ENCODE results near the gene FXYD5. TPM values are rescaled to one million over a fixed set of nuclear protein-coding genes. Genes with fewer than 3 reads are reported as not detected.
A peak's percentile ranks its signal among the peaks of the same experiment; 100 is the strongest.
"Not testable (repeated sequence)": the region's sequence is repeated elsewhere in the genome, so short reads cannot be mapped to it uniquely, and the experiment has no call there.

The FXYD5 gene
- total RNA-seq, 1 experiment from 2014 or later = 209 TPM

GRCh38 chr19:35119578-35120155, 34.9 kb upstream of the FXYD5 start:
- DNase-seq (ENCODE audit: low spot score) = no peak

DNA sequence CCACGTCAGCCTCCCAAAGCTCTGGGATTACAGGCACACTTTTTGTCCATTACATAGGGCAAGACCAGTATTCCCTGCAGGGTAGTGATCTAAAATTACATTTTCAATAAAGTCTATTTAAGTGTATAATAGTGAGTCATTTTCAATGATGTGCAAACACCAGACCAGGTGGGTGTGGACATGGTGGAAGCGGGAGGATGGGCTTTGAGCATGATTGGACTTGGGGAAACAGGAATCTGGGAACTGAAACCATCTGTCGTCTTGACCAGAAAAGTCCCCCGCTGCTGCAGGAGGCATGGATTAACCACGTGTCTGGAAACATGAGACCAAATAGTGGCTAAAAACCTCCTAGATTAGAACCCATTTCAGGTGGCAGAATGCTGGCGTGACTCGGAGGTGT, 34.0 kb upstream of the FXYD5 start:
- DNase-seq (ENCODE audit: low spot score) = peak; percentile 87

DNA sequence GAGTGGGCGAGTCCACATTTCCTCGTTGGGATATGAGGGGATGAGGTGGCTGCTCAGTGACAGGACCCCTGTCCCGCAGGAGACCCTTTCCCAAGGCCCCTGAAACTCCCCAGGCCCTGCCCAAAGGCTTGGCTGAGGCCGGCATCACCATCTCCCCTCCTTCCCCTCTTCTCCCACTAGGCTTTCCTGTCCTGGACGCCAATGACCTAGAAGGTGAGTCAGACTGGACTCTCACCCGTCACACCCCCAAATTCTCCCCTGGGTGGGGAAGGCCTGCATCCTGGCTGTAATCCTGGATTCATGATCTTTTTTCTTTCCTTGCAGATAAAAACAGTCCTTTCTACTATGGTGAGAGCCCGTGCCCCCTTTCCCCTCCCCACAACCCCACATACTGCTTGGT, 33.6 kb upstream of the FXYD5 start:
- no peak for DNase-seq (ENCODE audit: low spot score)

DNA sequence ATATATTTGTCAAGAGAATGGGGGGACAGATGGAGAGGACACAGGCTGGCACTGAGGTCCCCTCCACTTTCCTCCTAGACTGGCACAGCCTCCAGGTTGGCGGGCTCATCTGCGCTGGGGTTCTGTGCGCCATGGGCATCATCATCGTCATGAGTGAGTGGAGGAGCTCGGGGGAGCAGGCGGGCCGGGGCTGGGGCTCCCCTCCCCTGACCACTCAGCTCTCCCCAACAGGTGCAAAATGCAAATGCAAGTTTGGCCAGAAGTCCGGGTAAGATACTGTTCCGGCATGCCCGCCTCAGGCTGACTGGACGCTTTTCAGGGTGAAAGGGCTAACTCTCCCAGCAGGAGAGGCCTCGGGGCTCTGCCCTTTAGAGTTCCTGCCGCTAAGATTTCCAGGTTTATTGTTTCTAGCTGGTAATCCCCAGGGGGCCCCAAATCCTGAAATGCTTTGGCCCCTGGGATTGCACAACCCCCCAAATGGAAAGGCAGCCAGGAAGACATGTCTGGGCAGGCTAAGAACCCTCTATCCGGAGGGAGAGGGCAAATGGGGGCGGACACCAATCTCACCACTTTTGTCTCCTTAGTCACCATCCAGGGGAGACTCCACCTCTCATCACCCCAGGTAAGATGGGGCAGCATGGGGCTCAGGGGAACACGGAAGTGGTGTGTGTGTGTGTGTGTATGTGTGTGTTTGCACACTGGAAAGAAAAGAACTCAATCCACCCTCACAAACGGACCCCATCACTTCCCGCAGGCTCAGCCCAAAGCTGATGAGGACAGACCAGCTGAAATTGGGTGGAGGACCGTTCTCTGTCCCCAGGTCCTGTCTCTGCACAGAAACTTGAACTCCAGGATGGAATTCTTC, 31.6 kb upstream of the FXYD5 start:
- DNase-seq (ENCODE audit: low spot score) = no peak

- peak; percentile 61 for DNase-seq (ENCODE audit: low spot score)
Observed at GRCh38 chr19:35123573-35123972, 31.0 kb upstream of the FXYD5 start.

DNA sequence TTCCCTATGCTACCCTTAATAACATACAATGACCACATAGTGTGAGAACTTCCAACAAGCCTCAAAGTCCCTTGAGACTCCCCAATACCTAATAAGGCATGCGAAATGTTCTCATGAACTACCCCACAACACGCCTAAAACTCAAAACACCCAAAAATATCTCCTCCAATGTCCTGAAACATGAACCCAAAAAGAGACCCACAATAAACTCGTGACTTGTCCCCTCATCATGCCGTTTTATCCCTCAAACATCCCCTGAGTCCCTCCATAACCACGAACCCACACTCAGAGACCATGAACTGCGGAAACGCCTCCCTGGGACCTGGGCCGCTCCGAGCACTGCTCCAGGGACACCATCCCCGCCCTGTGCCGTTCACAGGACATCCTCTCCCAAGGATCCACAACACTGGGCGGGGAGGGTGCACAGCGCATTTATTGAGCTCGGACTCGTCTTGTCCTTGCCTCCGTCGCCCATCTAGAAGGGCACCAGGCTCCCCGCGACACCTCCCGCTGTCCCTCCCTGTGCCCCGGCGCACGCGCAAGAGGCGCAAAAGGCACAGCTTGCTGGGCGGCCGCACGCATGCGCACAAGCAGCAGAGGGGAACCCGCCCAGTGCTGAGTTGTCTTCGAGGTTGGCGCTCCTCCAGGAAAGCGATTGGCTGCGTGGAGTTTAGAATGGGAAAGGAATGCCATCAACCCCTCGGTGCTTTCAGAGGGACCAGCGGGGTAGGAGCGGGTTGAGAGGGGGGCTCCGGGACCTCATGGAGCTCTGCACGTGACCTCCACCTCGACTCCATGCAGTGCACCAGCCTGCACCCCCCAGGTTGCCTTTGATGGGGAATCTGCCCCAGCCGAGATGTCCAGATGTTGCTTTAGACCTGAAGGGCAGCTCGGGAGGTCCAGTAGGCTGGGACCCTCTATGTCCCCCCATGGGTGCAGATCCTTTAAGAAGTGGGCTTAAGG, 30.2 kb upstream of the FXYD5 start:
- DNase-seq (ENCODE audit: low spot score) = peak; percentile 98

- no peak for DNase-seq (ENCODE audit: low spot score)
Observed at GRCh38 chr19:35125270-35125717, 29.2 kb upstream of the FXYD5 start.

DNA sequence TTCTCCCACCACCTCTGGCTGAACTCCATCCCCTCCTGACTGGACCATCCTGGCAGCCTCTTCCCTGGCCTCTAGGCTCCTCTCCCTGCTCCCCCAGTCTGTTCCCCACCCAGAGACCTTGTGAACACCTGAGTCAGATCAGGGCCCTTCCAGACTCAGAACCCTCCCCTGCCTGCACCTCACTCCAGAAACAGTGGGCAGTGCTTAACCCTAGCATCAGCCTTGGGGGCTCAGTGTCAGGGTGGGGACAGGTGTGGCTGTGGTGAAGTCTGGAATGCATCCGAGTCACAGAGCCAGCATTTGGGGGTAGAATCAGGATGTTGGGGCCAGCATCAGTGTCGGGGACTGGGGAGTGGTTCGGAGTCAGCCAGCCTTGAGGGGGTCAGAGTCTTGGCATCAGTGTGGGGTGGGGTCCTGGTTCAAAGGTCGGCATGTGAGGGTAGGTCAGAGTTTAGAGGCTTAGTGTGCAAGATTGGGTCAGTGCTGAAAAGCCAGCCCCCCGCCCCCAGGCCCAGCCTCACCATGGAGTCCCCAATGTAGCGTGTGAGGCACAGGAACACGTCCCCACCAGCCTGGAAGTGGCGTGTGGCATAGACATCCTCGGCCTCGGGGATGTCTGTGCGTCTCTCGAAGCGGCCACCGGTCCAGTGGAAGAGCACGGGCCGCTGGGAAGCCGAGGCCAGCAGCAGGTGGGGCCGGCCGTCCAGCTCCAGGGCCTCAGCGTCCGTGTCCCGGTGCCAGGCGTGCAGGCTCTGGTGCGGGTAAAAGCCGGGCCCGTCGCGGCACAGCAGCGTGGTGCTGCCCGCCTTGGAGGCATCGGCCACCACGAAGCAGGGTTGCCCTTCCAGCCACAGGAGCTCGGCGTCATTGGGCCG, 28.5 kb upstream of the FXYD5 start:
- DNase-seq (ENCODE audit: low spot score) = no peak

DNA sequence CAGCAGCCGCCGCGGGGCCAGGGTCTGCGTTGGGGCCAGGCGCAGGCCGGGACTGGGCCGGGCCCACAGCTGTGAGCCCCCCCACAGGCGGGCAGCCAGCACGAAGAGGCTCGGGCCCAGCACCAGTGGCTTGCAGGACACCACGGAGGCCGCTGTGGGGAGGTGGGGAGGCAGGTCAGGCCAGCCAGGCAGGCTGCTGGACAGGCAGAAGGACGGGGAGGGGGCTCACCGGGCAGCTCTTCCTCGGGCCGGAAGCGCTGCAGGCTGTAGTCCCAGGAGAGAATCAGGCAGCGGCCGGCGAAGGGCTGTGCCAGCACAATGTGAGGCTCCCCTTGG, 27.9 kb upstream of the FXYD5 start:
- DNase-seq (ENCODE audit: low spot score) = no peak

- DNase-seq (ENCODE audit: low spot score) = no peak
Observed at GRCh38 chr19:35127871-35128270, 26.7 kb upstream of the FXYD5 start.

- DNase-seq (ENCODE audit: low spot score) = no peak
Observed at GRCh38 chr19:35128398-35129057, 26.0 kb upstream of the FXYD5 start.

DNA sequence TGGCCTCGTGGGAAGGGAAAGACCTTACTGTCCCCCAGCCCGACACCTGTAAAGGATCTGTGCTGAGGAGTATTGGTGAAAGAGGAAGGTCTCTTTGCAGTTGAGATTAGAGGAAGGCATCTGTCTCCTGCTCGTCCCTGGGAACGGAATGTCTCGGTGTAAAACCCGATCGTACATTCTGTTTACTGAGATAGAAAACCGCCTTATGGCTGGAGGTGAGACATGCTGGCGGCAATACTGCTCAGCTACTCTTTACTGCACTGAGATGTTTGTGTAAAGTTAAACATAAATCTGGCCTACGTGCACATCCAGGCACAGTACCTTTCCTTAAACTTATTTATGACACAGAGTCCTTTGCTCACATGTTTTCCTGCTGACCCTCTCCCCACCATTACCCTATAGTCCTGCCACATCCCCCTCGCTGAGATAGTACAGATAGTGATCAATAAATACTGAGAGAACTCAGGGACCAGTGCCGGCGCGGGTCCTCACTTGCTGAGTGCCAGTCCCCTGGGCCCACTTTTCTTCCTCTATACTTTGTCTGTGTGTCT, 24.7 kb upstream of the FXYD5 start:
- not testable (repeated sequence) for DNase-seq (ENCODE audit: low spot score)

DNA sequence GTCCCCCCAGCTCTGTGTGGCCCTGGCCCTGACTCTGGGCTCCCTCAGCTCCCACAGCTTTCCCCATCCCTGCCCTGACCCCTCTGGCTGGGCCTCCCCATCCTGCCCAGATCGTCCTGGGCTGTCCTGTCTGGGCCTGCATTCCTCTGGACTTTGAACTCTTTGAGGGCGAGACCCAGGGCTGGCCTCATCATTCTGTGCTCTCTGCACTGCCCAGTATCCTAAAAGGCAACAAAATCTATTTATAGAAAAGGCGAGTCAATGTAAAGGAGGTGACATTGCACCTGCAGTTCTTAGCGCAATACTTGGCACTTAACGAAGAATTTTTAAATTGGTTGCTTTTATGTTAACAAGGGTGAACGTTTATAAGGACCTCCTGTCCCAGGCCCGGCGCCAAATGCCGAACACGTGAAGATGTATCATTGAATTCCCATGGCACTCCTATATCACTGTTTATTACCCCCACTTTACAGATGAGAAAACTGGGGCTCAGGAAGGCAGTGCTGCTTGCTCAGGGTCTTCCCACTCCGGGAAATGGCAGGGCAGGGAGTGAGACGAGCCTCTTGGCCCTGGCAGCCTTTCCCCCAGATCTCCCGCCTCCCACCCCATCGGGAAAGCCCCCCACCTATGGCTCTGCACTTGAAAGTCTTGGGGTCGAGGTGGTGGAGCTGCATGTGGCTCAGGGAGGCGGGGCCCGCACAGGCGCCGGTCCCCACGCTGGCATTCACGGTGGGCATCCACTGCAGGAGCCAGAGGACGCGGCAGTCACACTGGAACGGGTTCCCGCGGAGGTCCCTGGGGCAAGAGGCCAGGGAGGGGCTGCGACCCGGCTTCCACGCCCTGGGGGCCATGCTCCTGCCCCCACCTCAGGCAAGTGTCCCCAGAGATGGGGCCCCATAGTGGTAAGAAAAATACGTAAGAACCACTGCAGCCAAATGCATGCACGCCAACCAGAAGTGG, 23.5 kb upstream of the FXYD5 start:
- no peak for DNase-seq (ENCODE audit: low spot score)

DNA sequence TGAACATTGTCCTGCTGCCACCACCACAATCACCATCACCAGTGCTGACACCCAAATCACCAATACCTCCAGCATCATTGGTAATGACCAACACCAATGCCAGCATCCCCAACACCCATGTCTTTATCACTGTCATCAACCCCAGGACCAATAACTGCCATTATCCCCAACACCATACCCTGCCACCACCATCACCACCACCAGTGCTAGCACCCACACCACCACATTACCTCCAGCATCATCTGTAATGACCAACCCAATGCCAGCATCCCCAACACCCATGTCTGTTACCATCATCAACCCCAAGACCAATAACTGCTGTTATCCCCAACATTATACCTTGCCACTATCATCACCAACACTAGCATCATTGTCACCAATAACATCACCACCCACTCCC, 22.3 kb upstream of the FXYD5 start:
- no peak for DNase-seq (ENCODE audit: low spot score)

GRCh38 chr19:35133826-35134225, 20.7 kb upstream of the FXYD5 start:
- DNase-seq (ENCODE audit: low spot score) = no peak

GRCh38 chr19:35134601-35135242, 19.8 kb upstream of the FXYD5 start, which contains the start of gene LGI4:
LGI4 (minus strand) TSS chr19:35135059; CDS start chr19:35134680, 379 bp downstream.
- no peak for DNase-seq (ENCODE audit: low spot score)

GRCh38 chr19:35135389-35135909, 19.1 kb upstream of the FXYD5 start:
- DNase-seq (ENCODE audit: low spot score) = peak; percentile 72

GRCh38 chr19:35136231-35136630, 18.3 kb upstream of the FXYD5 start:
- no peak for DNase-seq (ENCODE audit: low spot score)

Measured in H4 (cell line).